ENCODE results near the gene HOXB2. TPM values are rescaled to one million over a fixed set of nuclear protein-coding genes. Genes with fewer than 3 reads are reported as not detected.

The HOXB2 gene
- total RNA-seq, 1 donor from 2014 or later, result 46.6 TPM

DNA sequence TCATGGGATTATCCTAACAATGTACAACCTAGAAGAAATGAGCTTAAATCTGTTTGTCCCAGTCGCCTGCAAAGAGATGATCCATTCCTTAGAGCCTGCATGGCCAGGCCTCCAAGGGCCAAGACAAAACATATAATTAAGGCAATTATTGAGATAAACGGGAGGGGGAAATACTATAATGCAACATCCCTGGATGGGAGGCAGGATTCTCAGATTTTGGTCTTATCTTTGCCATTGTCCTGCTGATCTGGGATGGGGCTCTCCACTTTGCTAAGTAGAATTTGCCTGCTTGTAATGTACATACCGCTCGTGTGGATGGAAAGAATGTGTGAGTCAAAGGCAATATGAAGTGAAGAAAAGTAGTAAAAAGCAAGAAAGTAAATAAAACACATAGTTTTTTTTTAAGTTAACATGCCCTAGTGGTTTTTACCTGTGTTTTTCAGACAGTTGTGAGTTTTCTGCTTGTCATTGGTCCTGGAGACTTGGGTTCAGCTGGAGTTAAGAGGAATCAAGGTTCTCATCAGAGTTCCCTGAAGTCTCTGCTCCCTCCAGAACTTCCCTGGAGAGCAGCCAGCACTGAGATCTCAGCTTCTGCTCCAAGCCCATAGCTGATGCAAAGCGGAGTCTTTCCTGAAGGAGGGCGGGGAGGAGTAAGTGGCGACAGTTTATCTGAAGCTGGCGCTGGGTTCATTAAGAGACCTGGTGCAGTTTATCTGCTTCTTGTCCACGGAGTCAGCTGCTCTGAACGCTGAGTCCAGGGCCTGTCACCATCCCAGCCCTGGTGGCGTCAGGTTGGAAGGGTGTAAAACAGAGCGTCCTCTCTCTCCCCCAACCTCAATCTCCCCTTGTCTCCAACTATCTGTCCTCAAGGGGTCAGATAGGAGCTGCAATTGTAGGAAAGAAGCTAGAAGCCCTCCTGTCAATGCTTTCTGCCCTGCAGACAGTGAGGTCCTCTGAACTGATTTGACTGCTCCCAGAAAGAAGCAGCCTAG, 44.2 kb downstream of the HOXB2 start:
- Mint-ChIP-seq H3K36me3 (no peaks in the 10 kb centered on the region), H3K27me3 (ENCODE audit: low read depth) (no peaks in the 10 kb centered on the region), H3K9me3 (no peaks in the 10 kb centered on the region), H3K27ac (peak overlapping the region; percentile 89), H3K4me1 (peaks cover 88% of the 10 kb centered on the region), H3K4me3 (peak overlapping the region; percentile 4)
- TF ChIP-seq, protein P1, sequence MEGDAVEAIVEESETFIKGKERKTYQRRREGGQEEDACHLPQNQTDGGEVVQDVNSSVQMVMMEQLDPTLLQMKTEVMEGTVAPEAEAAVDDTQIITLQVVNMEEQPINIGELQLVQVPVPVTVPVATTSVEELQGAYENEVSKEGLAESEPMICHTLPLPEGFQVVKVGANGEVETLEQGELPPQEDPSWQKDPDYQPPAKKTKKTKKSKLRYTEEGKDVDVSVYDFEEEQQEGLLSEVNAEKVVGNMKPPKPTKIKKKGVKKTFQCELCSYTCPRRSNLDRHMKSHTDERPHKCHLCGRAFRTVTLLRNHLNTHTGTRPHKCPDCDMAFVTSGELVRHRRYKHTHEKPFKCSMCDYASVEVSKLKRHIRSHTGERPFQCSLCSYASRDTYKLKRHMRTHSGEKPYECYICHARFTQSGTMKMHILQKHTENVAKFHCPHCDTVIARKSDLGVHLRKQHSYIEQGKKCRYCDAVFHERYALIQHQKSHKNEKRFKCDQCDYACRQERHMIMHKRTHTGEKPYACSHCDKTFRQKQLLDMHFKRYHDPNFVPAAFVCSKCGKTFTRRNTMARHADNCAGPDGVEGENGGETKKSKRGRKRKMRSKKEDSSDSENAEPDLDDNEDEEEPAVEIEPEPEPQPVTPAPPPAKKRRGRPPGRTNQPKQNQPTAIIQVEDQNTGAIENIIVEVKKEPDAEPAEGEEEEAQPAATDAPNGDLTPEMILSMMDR (IDR thresholded peaks at IDR 0.05; ENCODE audit: unreplicated experiment), result no peak
- DNase-seq (ENCODE audit: low spot score in 2 of 2, unreplicated experiment in 2 of 2), result no peak

DNA sequence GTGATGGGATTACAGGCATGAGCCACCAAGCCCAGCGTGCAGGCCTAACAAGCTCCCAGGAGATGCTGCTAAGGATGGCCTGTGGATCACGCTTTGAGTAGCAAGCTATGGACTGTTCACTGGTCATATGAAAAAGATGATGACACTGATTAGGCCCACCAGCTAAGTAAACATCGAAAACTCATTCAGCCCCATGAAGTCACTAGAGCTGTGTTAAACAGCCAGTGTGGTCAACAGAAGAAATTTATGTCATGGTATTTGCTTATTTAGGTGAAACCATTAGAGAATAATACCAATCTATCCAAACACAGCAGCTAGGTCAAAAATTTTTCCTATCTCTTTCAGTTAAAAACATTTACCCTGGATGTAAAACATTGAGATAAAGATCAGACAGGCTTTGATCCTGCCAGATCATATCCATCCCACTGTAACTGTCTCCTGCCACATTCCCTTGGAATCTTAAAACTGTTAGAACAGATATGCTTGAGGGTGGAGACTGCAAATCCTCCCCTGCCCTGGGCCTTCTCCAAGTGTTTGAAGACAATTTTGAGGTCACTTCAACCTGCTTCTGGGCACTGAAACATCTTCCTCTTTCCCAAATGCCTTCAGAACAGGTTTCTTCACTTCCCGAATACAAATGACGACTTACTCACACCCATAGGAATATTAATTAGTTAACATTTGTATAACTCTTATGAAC, 45.0 kb downstream of the HOXB2 start:
- Mint-ChIP-seq H3K27ac (peak overlapping the region; percentile 89), H3K9me3 (no peaks in the 10 kb centered on the region), H3K27me3 (ENCODE audit: low read depth) (no peaks in the 10 kb centered on the region), H3K36me3 (no peaks in the 10 kb centered on the region), H3K4me3 (no peak overlapping the region), H3K4me1 (peaks cover 88% of the 10 kb centered on the region)
- no peak for DNase-seq (ENCODE audit: low spot score in 2 of 2, unreplicated experiment in 2 of 2)
- TF ChIP-seq, protein P1 (IDR thresholded peaks at IDR 0.05; ENCODE audit: unreplicated experiment), result no peak

GRCh38 chr17:48499248-48499647, 45.7 kb downstream of the HOXB2 start:
- Mint-ChIP-seq H3K4me1 (peaks cover 87% of the 10 kb centered on the region), H3K27ac (peak overlapping the region; percentile 39), H3K9me3 (no peaks in the 10 kb centered on the region), H3K27me3 (ENCODE audit: low read depth) (no peaks in the 10 kb centered on the region), H3K36me3 (no peaks in the 10 kb centered on the region), H3K4me3 (no peak overlapping the region)
- TF ChIP-seq, protein P1 (IDR thresholded peaks at IDR 0.05; ENCODE audit: unreplicated experiment), result no peak
- DNase-seq (ENCODE audit: low spot score in 2 of 2, unreplicated experiment in 2 of 2), result no peak

GRCh38 chr17:48498164-48498850, 46.6 kb downstream of the HOXB2 start:
- Mint-ChIP-seq H3K4me3 (no peak overlapping the region), H3K4me1 (peaks cover 83% of the 10 kb centered on the region), H3K27ac (peak overlapping the region; percentile 93), H3K36me3 (no peaks in the 10 kb centered on the region), H3K9me3 (no peaks in the 10 kb centered on the region), H3K27me3 (ENCODE audit: low read depth) (no peaks in the 10 kb centered on the region)
- no peak for DNase-seq (ENCODE audit: low spot score in 2 of 2, unreplicated experiment in 2 of 2)
- TF ChIP-seq, protein P1 (IDR thresholded peaks at IDR 0.05; ENCODE audit: unreplicated experiment), result no peak

DNA sequence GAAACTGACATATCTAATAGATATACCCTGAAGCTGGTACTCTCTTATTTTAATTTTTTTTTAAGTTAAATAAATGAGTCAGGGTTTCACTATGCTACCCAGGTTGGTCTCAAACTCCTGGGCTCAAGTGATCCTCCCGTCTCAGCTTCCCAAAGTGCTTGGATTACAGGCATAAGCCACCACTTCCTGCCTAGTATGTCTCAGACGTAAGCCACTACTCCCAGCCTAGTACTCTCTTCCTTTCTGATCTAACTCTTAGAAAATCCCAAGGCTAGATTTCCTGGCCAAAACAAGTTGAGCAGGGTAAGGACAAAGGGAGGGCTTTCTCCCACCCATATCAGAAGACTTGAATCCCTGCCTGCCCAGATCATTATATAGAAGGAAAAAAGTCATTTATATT, 47.8 kb downstream of the HOXB2 start:
- TF ChIP-seq, protein P1 (IDR thresholded peaks at IDR 0.05; ENCODE audit: unreplicated experiment), result no peak
- DNase-seq (ENCODE audit: low spot score in 2 of 2, unreplicated experiment in 2 of 2), result no peak
- H3K27ac Mint-ChIP-seq, result peak overlapping the region; percentile 93
- H3K27me3 Mint-ChIP-seq (ENCODE audit: low read depth), result no peaks in the 10 kb centered on the region
- no peaks in the 10 kb centered on the region for H3K9me3 Mint-ChIP-seq
- peaks cover 82% of the 10 kb centered on the region for H3K4me1 Mint-ChIP-seq
- H3K36me3 Mint-ChIP-seq, result no peaks in the 10 kb centered on the region
- no peak overlapping the region for H3K4me3 Mint-ChIP-seq

Data from mesothelial cell of epicardium (in vitro differentiated cells).